GM12864 (cell line): ENCODE measurements around the gene KIF6.

Experiments
- DNase-seq: peaks from one replicate; pipeline ENCODE4 v3.0.0-alpha.2; 2011; ENCODE audit warnings: low read depth
- H3K4me3 ChIP-seq: 2 replicates; pipeline ENCODE4 v1.5.1; 2011; ENCODE audit warnings: mild to moderate bottlenecking, low read depth, low read length, control low read depth
- CTCF ChIP-seq: IDR thresholded peaks from 2 replicates; pipeline ENCODE4 v1.5.1; 2011; ENCODE audit warnings: low read depth, mild to moderate bottlenecking, moderate library complexity, low read length, control low read depth, inconsistent platforms; ENCODE audit errors: missing control alignments

Gene KIF6

GRCh38 chr6:39585641-39586040 lies 139.6 kb downstream of the KIF6 start:
- no peak for DNase-seq
- TF ChIP-seq CTCF = no peak
- H3K4me3 ChIP-seq = no peak overlapping the region

GRCh38 chr6:39577446-39578165 lies 147.6 kb downstream of the KIF6 start:
- TF ChIP-seq CTCF = no peak
- DNase-seq = no peak
- no peak overlapping the region for H3K4me3 ChIP-seq

- DNase-seq = no peak
- no peak overlapping the region for H3K4me3 ChIP-seq
- TF ChIP-seq CTCF = no peak
Measured at GRCh38 chr6:39576556-39577303, 148.5 kb downstream of the KIF6 start.

- no peak for TF ChIP-seq CTCF
- DNase-seq = no peak
- no peak overlapping the region for H3K4me3 ChIP-seq
Measured at GRCh38 chr6:39574991-39575390, 150.2 kb downstream of the KIF6 start.

GRCh38 chr6:39573541-39573940 lies 151.7 kb downstream of the KIF6 start:
- no peak for DNase-seq

GRCh38 chr6:39572661-39573340 lies 152.4 kb downstream of the KIF6 start:
- DNase-seq = no peak
- H3K4me3 ChIP-seq = no peak overlapping the region
- TF ChIP-seq CTCF = no peak

More at GRCh38 chr6:39573541-39573940, 151.7 kb downstream of the KIF6 start:
- no peak for TF ChIP-seq CTCF
- no peak overlapping the region for H3K4me3 ChIP-seq
